DND-41 (cell line): ENCODE results near the gene MYRIP.

Experiments
- CTCF ChIP-seq: IDR thresholded peaks from 2 replicates; pipeline ENCODE4 v1.5.1; 2012; ENCODE audit warnings: borderline replicate concordance, low read length, moderate library complexity, mild to moderate bottlenecking; ENCODE audit not compliant: poor library complexity, severe bottlenecking; ENCODE audit errors: extremely low read depth
- EZH2 ChIP-seq: IDR thresholded peaks from 3 replicates; pipeline ENCODE4 v1.6.1; 2012; ENCODE audit warnings: borderline replicate concordance, low read depth, mild to moderate bottlenecking, moderate library complexity, low read length, inconsistent platforms; ENCODE audit not compliant: severe bottlenecking

DNA sequence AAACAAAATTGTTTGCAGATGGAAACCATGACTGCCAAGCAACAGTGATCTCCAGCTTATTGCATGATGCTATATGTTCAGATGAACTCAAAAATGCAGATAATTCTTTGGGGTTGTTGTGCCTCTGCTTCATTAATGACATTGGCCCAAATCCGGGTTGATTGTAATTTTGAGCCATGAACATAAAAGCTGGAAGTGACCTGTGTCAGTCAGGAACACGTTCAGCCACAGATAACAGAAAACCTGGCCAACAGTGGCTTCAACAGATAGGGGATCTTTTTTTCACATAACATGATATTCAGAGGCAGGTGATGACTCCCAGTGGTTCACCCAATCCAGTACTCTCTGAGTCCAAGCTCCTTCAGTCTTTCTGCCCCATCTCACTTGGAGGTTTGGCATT, 423.2 kb downstream of the MYRIP start:
- TF ChIP-seq CTCF (no peak), EZH2 (no peak)
